K562 (cell line): ENCODE data around the gene PIGB. TPM values are rescaled to one million over a fixed set of nuclear protein-coding genes. Genes with fewer than 3 reads are reported as not detected.

Experiments
- BCOR ChIP-seq: fragments of 450-650 bp; IDR thresholded peaks from 2 replicates; pipeline ENCODE4 v1.6.1; 2016
- PRMT5 ChIP-seq: sonication (generic); formaldehyde crosslinking; IDR thresholded peaks from 2 replicates; pipeline ENCODE4 v1.5.0; 2020; ENCODE audit warnings: missing genetic modification reagents
- TCFL5 ChIP-seq: fragments of 250-450 bp; sonication (Bioruptor Pico); conservative IDR thresholded peaks from 2 replicates; pipeline ENCODE4 v1.6.1; 2021; ENCODE audit warnings: mild to moderate bottlenecking, moderate library complexity, matching md5 sums
- ZNF407 ChIP-seq: fragments of 450-650 bp; IDR thresholded peaks from 2 replicates; pipeline ENCODE4 v1.6.1; 2016; ENCODE audit warnings: low read depth
- ZNF41 ChIP-seq: fragments of 250-450 bp; sonication (Bioruptor Pico); conservative IDR thresholded peaks from 2 replicates; pipeline ENCODE4 v1.4.0; 2020; ENCODE audit warnings: mild to moderate bottlenecking
- polyA plus RNA-seq, 8 experiments: library from polyadenylated mRNA; depleted of rRNA in 4 of 8; stranded (reverse) in 5 of 8; unstranded in 3 of 8; fragments of >200 nt; fragmentation: Nextera tagmentation in 2 of 8; fragmentation: Illumina TruSeq in 1 of 8; extraction: Ambion mirVana in 2 of 8; extraction: Trizol in 1 of 8; gene quantifications; 2 replicates each; pipeline versions ENCODE4 v1.2.1 to v1.2.3, GENCODE V29; 2011 to 2014; ENCODE audit warnings: inconsistent platforms in 1 of 8, missing spikeins in 1 of 8
- total RNA-seq, 7 experiments: library from RNA; depleted of rRNA in 6 of 7; stranded (reverse); fragments of >200 nt in 6 of 7; fragmentation: Illumina TruSeq in 2 of 7; extraction: Trizol in 2 of 7; gene quantifications; 2 replicates each; pipeline versions ENCODE4 v1.2.1 to v1.2.3, GENCODE V29; 2011 to 2021; ENCODE audit warnings: low replicate concordance in 1 of 7

The PIGB gene
- total and polyA plus RNA-seq, 9 of the 15 experiments (the other 6 are each of a cell fraction or from before 2014, with no cell fraction given): 9.9 to 32.3 (median 18.2) TPM

- TF ChIP-seq ZNF407 (no peak), ZNF41 (CRISPR knock-in tag) (no peak), PRMT5 (CRISPR knock-in tag) (no peak), BCOR (peak; percentile 81), TCFL5 (CRISPR knock-in tag) (no peak)
These were observed 39.8 kb upstream of the PIGB start (continued) for GRCh38 chr15:55279100-55279745.
